HG03565 (cell line): ENCODE results near the gene S100A6.
"Not testable (repeated sequence)": the region's sequence is repeated elsewhere in the genome, so short reads cannot be mapped to it uniquely, and the experiment has no call there.

Experiments
- ATAC-seq: cut with Tn5 transposase; IDR thresholded peaks from one replicate; pipeline ENCODE4 v1.9.1; 2021; ENCODE audit warnings: mild to moderate bottlenecking, moderate library complexity; ENCODE audit not compliant: unreplicated experiment

The S100A6 gene

GRCh38 chr1:153532769-153533599 is 2.8 kb downstream of the S100A6 start:
- ATAC-seq = no peak

- ATAC-seq = no peak
Observed at GRCh38 chr1:153532181-153532580, 3.6 kb downstream of the S100A6 start.

DNA sequence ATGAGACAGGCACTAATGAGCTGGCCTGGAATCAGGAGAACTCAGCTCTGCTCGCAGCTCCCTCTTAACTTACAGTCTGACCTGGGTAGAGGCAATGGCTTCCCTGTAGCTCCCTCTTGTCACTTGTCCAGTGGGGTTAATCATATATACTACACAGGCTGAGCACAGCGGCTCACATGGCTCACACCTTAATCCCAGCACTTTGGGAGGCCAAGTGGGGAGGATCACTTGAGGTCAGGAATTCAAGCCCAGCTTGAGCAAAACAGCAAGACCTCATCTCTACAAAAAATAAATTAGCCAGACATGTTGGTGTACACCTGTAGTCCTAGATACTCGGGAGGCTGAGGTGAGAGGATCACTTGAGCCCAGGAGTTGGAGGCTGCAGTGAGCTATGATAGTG is 4.2 kb downstream of the S100A6 start:
- no peak for ATAC-seq

- ATAC-seq = no peak
Observed at GRCh38 chr1:153527683-153528040, 8.1 kb downstream of the S100A6 start.

GRCh38 chr1:153527023-153527682 is 8.6 kb downstream of the S100A6 start:
- no peak for ATAC-seq

- no peak for ATAC-seq
Observed at GRCh38 chr1:153526132-153526543, 9.7 kb downstream of the S100A6 start.

- no peak for ATAC-seq
Observed at GRCh38 chr1:153525088-153525728, 10.6 kb downstream of the S100A6 start.

DNA sequence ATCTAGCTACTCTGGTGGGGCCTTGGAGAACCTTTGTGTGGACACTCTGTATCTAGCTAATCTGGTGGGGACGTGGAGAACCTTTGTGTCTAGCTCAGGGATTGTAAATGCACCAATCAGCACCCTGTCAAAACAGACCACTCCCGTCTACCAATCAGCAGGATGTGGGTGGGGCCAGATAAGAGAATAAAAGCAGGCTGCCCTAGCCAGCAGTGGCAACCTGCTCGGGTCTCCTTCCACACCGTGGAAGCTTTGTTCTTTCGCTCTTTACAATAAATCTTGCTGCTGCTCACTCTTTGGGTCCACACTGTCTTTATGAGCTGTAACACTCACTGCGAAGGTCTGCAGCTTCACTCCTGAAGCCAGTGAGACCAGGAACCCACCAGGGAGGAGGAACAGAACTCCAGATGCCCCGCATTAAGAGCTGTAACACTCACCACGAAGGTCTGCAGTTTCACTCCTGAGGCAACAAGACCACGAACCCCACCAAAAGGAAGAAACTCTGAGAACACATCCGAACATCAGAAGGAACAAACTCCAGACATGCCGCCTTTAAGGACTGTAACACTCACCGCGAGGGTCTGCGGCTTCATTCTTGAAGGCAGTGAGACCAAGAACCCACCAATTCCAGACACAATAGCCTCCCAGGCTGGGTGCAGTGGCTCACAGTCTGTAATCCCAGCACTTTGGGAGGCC is 13.3 kb downstream of the S100A6 start:
- ATAC-seq = not testable (repeated sequence)

- not testable (repeated sequence) for ATAC-seq
Observed at GRCh38 chr1:153521808-153522207, 14.0 kb downstream of the S100A6 start.

DNA sequence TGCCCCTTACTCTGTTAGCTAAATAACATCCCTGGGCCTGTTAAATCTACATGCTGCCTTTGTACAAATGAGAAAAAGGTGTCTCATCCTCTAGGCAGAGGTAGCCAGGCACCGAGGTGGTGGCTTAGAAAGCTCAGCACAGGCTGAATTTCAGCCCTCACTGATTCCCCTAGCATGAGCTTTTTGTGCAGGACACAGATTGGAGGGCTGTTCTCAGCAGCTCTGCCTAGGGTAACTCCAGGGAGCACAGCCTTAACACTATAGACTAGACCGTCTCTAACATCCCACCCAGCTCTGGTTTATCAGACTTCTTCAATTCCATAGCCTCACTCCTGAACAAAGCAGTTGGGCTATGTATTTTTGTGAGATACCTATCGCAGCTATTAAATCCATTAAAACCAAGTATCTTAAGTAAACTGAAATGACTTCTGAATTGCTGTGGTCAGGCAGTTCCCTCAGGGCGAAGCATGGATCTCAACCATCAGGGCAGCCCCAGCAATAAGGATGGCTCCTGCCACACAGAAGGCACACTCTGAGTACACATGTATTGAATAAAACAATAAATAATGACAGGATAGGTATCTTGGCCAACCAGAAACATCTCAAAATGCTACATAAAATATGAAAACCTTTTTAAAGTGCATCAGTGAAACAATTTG is 14.8 kb downstream of the S100A6 start:
- ATAC-seq = no peak

GRCh38 chr1:153520137-153520691 is 15.6 kb downstream of the S100A6 start:
- ATAC-seq = not testable (repeated sequence)

DNA sequence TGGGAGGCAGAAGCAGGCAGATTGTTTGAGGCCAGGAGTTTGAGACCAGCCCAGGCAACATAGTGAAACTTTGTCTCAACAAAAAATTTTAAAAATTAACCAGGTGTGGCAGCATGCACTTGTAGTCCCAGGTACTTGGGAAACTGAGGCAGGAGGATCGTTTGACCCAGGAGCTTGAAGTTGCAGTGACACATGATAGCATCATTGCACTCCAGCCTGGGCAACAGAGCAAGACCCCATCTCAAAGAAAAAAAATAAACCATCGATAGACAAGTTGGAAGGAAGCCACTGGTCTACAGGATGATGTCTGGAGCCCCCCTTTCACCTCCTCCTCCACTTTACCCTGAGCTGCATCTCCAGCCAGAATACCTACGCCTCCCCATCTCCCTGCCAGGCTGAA is 16.5 kb downstream of the S100A6 start:
- no peak for ATAC-seq

DNA sequence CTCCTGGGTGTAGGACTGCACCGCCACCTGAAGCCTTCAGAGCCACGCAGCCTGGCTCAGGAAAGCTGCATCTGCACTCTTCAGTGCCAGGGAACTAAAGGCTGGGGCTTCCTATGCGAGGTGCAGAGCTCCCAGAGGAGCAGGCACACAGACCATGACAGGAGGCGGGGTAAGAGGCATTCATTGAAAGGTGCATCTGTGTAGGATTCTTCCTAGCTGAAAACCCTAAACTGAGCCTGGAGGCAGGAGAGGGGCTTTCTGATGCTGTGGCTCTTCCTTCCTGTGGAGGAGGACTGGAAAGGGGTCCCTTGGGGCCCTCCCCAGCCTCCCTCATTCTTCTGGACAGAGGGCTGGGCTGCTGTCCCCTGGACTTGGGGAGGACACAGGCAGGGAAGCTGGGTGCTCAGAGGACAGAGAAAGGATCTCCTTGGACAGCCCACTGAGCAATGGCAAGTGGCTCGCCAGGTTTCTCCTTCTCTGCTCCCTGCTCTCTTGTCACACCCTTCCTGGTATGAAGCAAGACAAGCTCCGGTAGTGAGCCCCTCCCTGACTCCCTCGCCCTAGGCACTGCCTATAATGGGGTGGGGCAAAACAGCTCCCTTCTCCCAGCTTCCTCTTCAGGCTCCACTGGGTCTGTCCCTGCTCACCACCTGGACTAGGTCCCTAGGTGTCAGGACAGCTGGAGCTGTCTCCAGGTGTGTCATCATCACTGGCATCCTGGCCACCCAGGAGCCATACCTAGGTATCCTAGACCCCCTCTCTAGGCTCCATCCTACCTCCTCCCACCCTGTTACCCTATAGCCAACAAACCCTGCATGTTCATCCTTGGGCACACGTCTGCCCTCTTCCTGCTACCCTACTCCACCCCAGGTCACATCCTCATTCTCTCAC is 20.0 kb downstream of the S100A6 start:
- no peak for ATAC-seq

- ATAC-seq = no peak
Observed at GRCh38 chr1:153513666-153514065, 22.1 kb downstream of the S100A6 start.

DNA sequence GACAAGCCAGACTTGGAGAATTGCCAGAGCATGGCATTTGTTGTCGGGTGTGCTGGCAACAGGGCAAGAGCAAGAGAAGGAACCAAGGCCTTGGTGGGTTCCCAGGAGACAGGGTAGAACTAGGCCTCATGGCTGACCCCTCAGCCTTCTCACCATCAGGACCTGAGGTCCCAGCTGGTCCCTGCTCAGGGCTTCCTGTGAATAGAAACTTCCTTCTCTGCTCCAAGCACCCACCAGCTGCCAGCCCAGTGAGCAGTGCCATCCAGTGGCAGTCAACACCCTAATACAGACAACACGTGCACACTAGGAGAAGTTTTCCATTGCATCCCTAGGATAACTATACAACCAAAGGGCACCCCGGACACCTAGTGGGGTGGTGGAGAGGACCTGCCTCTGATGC is 22.8 kb downstream of the S100A6 start:
- no peak for ATAC-seq

DNA sequence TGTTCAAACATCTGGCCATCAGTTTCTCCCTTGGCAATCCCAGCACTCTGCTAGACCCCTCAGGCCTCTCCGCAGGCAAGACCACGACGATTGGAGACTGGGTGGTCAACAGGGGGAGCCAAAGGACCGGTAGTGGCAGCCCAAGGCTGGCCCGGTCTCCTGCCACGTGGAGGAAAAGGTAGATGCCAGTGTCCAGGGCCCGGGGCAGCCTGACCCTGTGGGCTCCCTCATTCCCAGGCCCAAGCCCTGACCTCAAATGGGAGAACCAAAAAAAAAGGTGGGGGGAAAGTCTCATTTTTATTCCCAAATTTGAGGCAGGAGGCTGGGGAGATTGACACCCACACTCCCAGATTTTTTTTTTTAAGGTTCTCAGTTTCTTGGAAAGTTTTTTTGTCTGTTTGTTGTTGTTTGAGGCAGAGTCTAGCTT is 24.8 kb downstream of the S100A6 start:
- ATAC-seq = no peak

DNA sequence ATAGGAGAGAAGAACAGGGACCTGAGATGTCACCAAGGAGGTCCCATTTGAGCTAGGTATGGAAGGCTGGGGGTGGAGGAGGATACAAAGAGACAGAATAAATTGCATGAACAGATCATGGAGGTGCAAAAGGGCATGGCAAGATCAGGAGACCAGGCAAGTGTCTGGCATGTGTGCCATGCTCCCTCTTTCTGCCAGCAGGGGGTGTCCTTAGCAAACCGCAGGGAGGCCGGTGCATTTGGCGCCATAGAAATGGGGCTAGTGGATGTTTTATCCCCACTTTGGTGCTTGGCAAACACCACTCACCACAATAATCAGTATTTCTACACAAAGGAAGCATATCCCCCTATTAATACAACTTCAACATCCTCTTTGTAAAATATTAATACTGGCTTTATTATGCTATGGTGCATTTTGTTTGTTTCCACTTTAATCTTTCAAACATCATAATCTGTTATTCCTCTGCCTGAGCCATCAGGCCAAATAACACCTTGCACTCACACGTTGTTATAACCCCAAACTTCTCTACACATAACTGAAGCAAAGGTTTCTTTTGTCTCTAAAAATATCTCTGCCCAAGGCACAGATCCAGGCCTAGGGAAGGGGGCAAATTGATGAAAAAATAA is 25.9 kb downstream of the S100A6 start:
- no peak for ATAC-seq

GRCh38 chr1:153509036-153509435 is 26.8 kb downstream of the S100A6 start:
- no peak for ATAC-seq
